ENCODE data around the gene PAFAH1B2.

DNA sequence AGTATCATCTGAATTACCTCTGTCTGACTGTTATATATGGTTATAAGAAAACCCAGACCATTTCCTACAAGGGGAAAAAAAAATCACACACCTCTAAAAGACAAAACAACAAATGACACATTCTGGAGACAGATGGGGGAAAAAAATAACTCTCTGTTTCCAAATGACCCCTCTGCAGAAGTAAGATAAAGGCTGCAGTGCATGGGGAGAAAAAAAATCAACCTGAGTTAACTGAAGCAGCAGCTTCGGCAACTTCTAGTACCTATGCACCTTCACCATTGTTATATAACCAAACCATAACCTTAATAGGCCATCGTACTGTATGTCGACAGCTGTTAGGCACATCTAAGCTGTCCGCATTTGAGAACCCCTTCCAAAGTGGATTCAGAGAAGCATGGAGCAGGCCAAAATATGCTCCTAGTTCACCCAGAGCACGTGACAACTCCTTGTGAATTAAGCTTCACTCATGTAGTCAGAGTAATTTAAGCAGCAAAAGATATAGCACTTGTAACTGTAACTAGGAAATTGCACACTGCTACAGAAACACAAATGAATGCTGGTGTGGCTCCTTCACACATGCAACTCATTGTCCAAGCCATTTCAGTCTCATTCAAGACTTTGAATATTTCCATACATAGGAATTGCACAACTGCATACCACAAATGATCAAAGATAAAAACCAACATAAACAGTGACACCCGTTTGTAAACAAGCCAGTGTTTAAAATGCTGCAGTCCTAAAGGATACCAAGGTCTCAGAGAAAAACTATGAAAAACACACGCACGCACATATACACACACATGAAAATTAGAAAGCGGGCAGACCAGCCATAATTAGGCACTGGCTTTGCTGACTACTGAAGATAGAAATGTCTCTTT is 48.6 kb upstream of the PAFAH1B2 start:
- TF ChIP-seq, protein P1, sequence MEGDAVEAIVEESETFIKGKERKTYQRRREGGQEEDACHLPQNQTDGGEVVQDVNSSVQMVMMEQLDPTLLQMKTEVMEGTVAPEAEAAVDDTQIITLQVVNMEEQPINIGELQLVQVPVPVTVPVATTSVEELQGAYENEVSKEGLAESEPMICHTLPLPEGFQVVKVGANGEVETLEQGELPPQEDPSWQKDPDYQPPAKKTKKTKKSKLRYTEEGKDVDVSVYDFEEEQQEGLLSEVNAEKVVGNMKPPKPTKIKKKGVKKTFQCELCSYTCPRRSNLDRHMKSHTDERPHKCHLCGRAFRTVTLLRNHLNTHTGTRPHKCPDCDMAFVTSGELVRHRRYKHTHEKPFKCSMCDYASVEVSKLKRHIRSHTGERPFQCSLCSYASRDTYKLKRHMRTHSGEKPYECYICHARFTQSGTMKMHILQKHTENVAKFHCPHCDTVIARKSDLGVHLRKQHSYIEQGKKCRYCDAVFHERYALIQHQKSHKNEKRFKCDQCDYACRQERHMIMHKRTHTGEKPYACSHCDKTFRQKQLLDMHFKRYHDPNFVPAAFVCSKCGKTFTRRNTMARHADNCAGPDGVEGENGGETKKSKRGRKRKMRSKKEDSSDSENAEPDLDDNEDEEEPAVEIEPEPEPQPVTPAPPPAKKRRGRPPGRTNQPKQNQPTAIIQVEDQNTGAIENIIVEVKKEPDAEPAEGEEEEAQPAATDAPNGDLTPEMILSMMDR (conservative IDR thresholded peaks at IDR 0.05; ENCODE audit: low read depth, low read length) = no peak
- TF ChIP-seq EZH2 (IDR thresholded peaks at IDR 0.05; ENCODE audit: borderline replicate concordance, low read depth, low read length, poor library complexity, severe bottlenecking) = no peak
